PFSK-1 (cell line): ENCODE results near the gene ERFE.

Experiments used
- POLR2AphosphoS5 ChIP-seq: IDR thresholded peaks from 2 replicates; pipeline ENCODE4 v1.6.1; 2012; ENCODE audit warnings: low read depth, mild to moderate bottlenecking, control low read depth, low read length, moderate library complexity
- TAF1 ChIP-seq: IDR thresholded peaks from 2 replicates; pipeline ENCODE4 v1.6.1; 2012; ENCODE audit warnings: low read length, control low read depth, borderline replicate concordance; ENCODE audit not compliant: insufficient read depth
- TF ChIP-seq, protein P1 (sequence below), 2 experiments: IDR thresholded peaks; 2 replicates each; pipeline versions ENCODE4 v1.6.1 to v1.8.0; 2011 to 2012; ENCODE audit warnings: low read depth in 2 of 2, low read length in 2 of 2, control low read depth in 1 of 2, inconsistent platforms in 1 of 2, mild to moderate bottlenecking in 1 of 2, moderate library complexity in 1 of 2; ENCODE audit not compliant: insufficient read depth in 1 of 2

GRCh38 chr2:238148981-238149380 is 9.8 kb upstream of the ERFE start:
- TF ChIP-seq POLR2AphosphoS5, result no peak
- no peak for TF ChIP-seq TAF1
- TF ChIP-seq, protein P1, sequence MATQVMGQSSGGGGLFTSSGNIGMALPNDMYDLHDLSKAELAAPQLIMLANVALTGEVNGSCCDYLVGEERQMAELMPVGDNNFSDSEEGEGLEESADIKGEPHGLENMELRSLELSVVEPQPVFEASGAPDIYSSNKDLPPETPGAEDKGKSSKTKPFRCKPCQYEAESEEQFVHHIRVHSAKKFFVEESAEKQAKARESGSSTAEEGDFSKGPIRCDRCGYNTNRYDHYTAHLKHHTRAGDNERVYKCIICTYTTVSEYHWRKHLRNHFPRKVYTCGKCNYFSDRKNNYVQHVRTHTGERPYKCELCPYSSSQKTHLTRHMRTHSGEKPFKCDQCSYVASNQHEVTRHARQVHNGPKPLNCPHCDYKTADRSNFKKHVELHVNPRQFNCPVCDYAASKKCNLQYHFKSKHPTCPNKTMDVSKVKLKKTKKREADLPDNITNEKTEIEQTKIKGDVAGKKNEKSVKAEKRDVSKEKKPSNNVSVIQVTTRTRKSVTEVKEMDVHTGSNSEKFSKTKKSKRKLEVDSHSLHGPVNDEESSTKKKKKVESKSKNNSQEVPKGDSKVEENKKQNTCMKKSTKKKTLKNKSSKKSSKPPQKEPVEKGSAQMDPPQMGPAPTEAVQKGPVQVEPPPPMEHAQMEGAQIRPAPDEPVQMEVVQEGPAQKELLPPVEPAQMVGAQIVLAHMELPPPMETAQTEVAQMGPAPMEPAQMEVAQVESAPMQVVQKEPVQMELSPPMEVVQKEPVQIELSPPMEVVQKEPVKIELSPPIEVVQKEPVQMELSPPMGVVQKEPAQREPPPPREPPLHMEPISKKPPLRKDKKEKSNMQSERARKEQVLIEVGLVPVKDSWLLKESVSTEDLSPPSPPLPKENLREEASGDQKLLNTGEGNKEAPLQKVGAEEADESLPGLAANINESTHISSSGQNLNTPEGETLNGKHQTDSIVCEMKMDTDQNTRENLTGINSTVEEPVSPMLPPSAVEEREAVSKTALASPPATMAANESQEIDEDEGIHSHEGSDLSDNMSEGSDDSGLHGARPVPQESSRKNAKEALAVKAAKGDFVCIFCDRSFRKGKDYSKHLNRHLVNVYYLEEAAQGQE (IDR thresholded peaks at IDR 0.05; ENCODE audit: insufficient read depth in 1 of 2, low read depth in 2 of 2, low read length in 2 of 2), result no peak
